ENCODE results near the gene ULK3. TPM values are rescaled to one million over a fixed set of nuclear protein-coding genes. Genes with fewer than 3 reads are reported as not detected.

ULK3 gene
- total RNA-seq, 1 donor from 2014 or later, result 34.1 TPM

- Histone ChIP-seq H3K9me3 (replicated peaks) (no peaks in the 10 kb centered on the region), H3K4me3 (no peak overlapping the region), H3K27ac (replicated peaks) (no peak overlapping the region), H3K27me3 (ENCODE audit: low read depth) (no peaks in the 10 kb centered on the region), H3K4me1 (peaks cover 49% of the 10 kb centered on the region), H3K36me3 (peaks cover 40% of the 10 kb centered on the region)
- DNase-seq, result no peak
- intact Hi-C loops (cut with micrococcal nuclease), result no loop called here
- TF ChIP-seq CTCF (IDR thresholded peaks at IDR 0.05; ENCODE audit: borderline replicate concordance), result no peak
Observed at GRCh38 chr15:74845208-74845568, 2.2 kb upstream of the ULK3 start.

- Histone ChIP-seq H3K27me3 (ENCODE audit: low read depth) (no peaks in the 10 kb centered on the region), H3K4me3 (no peak overlapping the region), H3K4me1 (peaks cover 49% of the 10 kb centered on the region), H3K36me3 (peaks cover 34% of the 10 kb centered on the region), H3K9me3 (replicated peaks) (no peaks in the 10 kb centered on the region), H3K27ac (replicated peaks) (peak overlapping the region; percentile 93)
- intact Hi-C loops (cut with micrococcal nuclease), result no loop called here
- no peak for TF ChIP-seq CTCF (IDR thresholded peaks at IDR 0.05; ENCODE audit: borderline replicate concordance)
- no peak for DNase-seq
Observed at GRCh38 chr15:74844319-74845207, 1.6 kb upstream of the ULK3 start.

DNA sequence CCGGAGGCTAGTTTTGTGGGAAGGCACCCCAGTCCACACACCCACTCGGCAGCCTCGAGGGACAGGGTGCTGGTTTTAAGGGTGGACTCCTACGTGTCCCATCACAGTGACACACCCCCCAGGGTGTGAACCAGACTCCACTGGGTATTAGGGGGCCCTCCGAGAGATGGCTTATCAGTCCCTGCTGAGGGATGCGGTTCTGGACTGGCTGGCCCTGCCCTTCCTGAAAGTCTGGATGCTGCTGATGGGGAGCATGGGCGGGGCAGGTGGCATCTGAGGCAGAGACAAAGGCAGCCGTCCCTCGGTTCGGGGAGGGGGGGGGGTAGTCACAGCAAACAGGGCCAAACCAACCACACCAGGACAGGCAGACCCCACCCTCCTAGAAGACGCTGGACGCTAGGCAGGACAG lies 939 bp upstream of the ULK3 start:
- intact Hi-C loops (cut with micrococcal nuclease), result no loop called here
- DNase-seq, result no peak
- no peak for TF ChIP-seq CTCF (IDR thresholded peaks at IDR 0.05; ENCODE audit: borderline replicate concordance)
- H3K9me3 ChIP-seq (replicated peaks), result no peaks in the 10 kb centered on the region
- H3K4me3 ChIP-seq, result peak overlapping the region; percentile 96
- peaks cover 49% of the 10 kb centered on the region for H3K4me1 ChIP-seq
- no peaks in the 10 kb centered on the region for H3K27me3 ChIP-seq (ENCODE audit: low read depth)
- peaks cover 33% of the 10 kb centered on the region for H3K36me3 ChIP-seq
- peak overlapping the region; percentile 93 for H3K27ac ChIP-seq (replicated peaks)

- intact Hi-C loops (cut with micrococcal nuclease), result no loop called here
- Histone ChIP-seq H3K36me3 (peaks cover 32% of the 10 kb centered on the region), H3K4me3 (peak overlapping the region; percentile 96), H3K9me3 (replicated peaks) (no peaks in the 10 kb centered on the region), H3K27ac (replicated peaks) (peak overlapping the region; percentile 93), H3K4me1 (peaks cover 47% of the 10 kb centered on the region), H3K27me3 (ENCODE audit: low read depth) (no peaks in the 10 kb centered on the region)
- no peak for TF ChIP-seq CTCF (IDR thresholded peaks at IDR 0.05; ENCODE audit: borderline replicate concordance)
- no peak for DNase-seq
Observed at GRCh38 chr15:74843445-74843828, 481 bp upstream of the ULK3 start.

DNA sequence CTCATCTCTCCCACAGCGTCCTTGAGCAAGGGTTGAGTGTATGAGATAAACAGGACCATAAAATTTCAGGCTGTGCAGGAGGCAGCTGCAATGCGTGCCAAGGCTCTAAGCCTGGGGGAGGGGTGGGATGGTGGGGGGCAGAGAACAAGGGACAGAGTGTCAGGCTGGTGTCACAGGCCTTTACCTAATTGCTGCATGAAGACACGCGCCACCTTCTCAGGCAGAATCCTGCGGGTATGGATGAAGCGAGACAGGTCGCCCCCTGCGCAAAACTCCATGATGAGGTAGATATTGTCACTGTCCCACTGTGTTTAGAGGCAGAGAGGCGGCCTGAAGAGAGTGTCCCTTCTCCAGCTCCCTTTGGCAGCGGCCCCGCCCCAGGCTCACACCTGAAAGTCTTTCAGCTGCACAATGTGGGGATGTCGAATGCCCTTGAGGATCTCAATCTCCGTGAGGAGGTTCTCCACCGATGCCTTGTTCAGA lies 1.0 kb downstream of the ULK3 start:
- Histone ChIP-seq H3K36me3 (peaks cover 27% of the 10 kb centered on the region), H3K27me3 (ENCODE audit: low read depth) (no peaks in the 10 kb centered on the region), H3K27ac (replicated peaks) (peak overlapping the region; percentile 93), H3K4me3 (peak overlapping the region; percentile 96), H3K4me1 (peaks cover 32% of the 10 kb centered on the region), H3K9me3 (replicated peaks) (no peaks in the 10 kb centered on the region)
- TF ChIP-seq CTCF (IDR thresholded peaks at IDR 0.05; ENCODE audit: borderline replicate concordance), result no peak
- DNase-seq, result no peak
- intact Hi-C loops (cut with micrococcal nuclease), result no loop called here

Measured in left ventricle myocardium inferior (tissue), 1 donor.